Fibroblast of mammary gland (primary cell): ENCODE data around the gene WDR20.
"Not testable (repeated sequence)": the region's sequence is repeated elsewhere in the genome, so short reads cannot be mapped to it uniquely, and the experiment has no call there.

ENCODE experiments used
- DNase-seq: peaks from one replicate; pipeline ENCODE4 v3.0.0-alpha.2; 2010; ENCODE audit warnings: low read depth
- H3K4me3 ChIP-seq: 2 replicates; pipeline ENCODE4 v1.5.1; 2011; ENCODE audit warnings: low read depth, mild to moderate bottlenecking, low read length, moderate library complexity; ENCODE audit not compliant: control insufficient read depth
- TF ChIP-seq, protein P1 (sequence below): conservative IDR thresholded peaks from 2 replicates; pipeline ENCODE4 v1.5.1; 2011; ENCODE audit warnings: low read depth, low read length, inconsistent platforms; ENCODE audit not compliant: control insufficient read depth, insufficient read depth

The WDR20 gene

GRCh38 chr14:102126807-102127455 lies 12.8 kb upstream of the WDR20 start:
- no peak for DNase-seq
- H3K4me3 ChIP-seq = no peak overlapping the region
- TF ChIP-seq, protein P1, sequence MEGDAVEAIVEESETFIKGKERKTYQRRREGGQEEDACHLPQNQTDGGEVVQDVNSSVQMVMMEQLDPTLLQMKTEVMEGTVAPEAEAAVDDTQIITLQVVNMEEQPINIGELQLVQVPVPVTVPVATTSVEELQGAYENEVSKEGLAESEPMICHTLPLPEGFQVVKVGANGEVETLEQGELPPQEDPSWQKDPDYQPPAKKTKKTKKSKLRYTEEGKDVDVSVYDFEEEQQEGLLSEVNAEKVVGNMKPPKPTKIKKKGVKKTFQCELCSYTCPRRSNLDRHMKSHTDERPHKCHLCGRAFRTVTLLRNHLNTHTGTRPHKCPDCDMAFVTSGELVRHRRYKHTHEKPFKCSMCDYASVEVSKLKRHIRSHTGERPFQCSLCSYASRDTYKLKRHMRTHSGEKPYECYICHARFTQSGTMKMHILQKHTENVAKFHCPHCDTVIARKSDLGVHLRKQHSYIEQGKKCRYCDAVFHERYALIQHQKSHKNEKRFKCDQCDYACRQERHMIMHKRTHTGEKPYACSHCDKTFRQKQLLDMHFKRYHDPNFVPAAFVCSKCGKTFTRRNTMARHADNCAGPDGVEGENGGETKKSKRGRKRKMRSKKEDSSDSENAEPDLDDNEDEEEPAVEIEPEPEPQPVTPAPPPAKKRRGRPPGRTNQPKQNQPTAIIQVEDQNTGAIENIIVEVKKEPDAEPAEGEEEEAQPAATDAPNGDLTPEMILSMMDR = no peak

GRCh38 chr14:102131741-102132140 lies 8.0 kb upstream of the WDR20 start:
- no peak for DNase-seq
- no peak overlapping the region for H3K4me3 ChIP-seq
- TF ChIP-seq, protein P1 = no peak

GRCh38 chr14:102134021-102134420 lies 5.7 kb upstream of the WDR20 start:
- not testable (repeated sequence) for H3K4me3 ChIP-seq, DNase-seq

GRCh38 chr14:102134719-102135118 lies 5.0 kb upstream of the WDR20 start:
- not testable (repeated sequence) for H3K4me3 ChIP-seq

DNA sequence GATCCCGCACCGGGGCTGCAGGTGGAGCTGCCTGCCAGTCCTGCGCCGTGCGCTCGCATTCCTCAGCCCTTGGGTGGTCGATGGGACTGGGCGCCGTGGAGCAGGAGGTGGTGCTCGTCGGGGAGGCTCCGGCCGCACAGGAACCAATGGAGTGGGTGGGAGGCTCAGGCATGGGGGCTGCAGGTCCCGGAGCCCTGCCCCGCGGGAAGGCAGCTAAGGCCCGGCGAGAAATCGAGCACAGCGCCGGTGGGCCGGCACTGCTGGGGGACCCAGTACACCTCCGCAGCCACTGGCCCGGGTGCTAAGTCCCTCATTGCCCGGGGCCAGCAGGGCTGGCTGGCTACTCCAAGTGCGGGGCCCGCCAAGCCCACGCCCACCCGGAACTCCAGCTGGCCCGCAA lies 4.2 kb upstream of the WDR20 start:
- not testable (repeated sequence) for H3K4me3 ChIP-seq, DNase-seq

More at GRCh38 chr14:102134719-102135118, 5.0 kb upstream of the WDR20 start:
- not testable (repeated sequence) for DNase-seq

DNA sequence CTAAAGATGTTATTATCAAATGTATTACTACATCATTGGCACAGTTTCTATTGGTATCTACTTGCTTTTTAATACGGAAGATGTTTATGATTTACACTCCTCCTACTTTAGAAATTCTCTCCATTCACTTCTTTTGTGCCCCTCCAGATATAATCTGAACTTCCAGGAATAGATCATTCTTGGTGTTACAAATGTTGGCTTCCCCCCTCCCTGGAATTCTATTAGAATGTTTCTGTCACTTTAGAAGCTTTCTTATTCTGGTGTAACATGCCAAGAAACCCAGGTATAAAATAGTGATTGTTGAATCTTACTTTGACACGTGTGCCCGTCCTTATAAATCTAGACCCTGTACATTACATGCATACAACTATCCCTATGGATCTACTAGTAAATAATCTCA lies 1.2 kb upstream of the WDR20 start:
- peak overlapping the region; percentile 93 for H3K4me3 ChIP-seq
- TF ChIP-seq, protein P1 = no peak
- no peak for DNase-seq

DNA sequence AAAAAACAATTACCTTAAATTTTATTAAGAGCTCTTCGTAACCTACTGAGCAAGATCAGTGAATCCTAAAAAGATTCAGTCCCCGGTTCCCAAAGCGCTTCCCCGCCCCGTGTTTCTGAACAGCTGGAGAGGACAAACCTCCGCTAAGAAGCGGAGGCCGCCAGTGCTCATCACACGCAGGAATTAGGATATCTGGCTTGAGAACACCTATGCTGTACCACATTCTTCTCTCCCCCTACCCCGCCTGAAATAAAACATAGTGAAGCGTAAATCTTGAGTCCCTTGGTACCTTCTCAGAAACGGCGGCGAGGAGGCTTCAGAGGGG lies 774 bp upstream of the WDR20 start:
- TF ChIP-seq, protein P1 = no peak
- H3K4me3 ChIP-seq = peak overlapping the region; percentile 93
- no peak for DNase-seq

DNA sequence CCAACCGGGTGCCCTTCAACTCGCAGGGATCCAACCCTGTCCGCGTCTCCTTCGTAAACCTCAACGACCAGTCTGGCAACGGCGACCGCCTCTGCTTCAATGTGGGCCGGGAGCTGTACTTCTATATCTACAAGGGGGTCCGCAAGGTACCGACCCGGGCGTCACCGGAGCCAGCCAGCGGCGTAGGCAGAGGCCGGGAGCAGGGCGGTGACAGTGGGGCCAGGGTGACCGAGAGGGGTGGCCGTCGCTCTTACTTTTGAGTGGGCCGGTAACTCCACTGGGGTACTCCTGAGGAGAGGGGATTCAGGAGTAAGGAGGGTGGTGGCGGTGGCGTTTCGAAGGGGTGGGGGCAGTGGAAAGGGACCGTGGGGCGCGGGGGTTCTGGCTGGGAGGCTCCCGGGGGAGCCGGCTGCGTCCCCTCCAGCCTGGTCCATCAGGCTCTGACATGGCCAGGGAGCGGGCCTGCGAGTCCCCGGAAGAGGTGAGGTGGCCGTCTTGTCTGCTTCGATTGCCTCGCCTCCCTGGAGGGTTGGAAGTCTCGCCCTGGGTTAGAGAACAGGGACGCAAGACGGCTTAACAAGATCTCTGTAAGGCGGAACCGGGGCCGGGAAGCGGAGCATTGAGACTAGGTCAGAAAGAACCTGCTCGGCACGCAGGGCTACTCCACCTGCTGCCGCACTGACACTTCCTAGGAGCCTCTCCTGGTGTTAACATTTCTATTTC lies 491 bp downstream of the WDR20 start:
- H3K4me3 ChIP-seq = peak overlapping the region; percentile 93
- TF ChIP-seq, protein P1 = no peak
- no peak for DNase-seq
